Activated naive CD8-positive, alpha-beta T cell treated with anti-CD3 and anti-CD28 coated beads, Interleukin-2, amount 10 ng/mL, durations not matched to agents 7 days and 5 days (primary cell): Measurements from ENCODE around the gene MFAP4. TPM values are rescaled to one million over a fixed set of nuclear protein-coding genes. Genes with fewer than 3 reads are reported as not detected.

ENCODE experiments used
- ATAC-seq: fragments of 150-1000 bp; cut with Tn5 transposase; one replicate; pipeline ENCODE4 v1.10.0; 2021; ENCODE audit warnings: low read depth, moderate library complexity
- POLR2A ChIA-PET: fragments of 350-600 bp; sonication (Branson Sonifier 250); formaldehyde crosslinking; loops from one replicate; lab custom pipeline; 2021; ENCODE audit warnings: antibody characterized with exemption; lab: Charles Lee
- DNase-seq: peaks from one replicate; pipeline ENCODE4 v3.0.0; 2021
- H3K27ac Mint-ChIP-seq: one replicate; pipeline ENCODE4 v1.8.0; 2022; ENCODE audit warnings: mild to moderate bottlenecking, mixed read lengths
- H3K27me3 Mint-ChIP-seq: one replicate; pipeline ENCODE4 v1.8.0; 2022; ENCODE audit warnings: mild to moderate bottlenecking, moderate library complexity, mixed read lengths
- H3K36me3 Mint-ChIP-seq: one replicate; pipeline ENCODE4 v1.8.0; 2021; ENCODE audit warnings: mild to moderate bottlenecking, mixed read lengths
- H3K4me1 Mint-ChIP-seq: one replicate; pipeline ENCODE4 v1.8.0; 2021; ENCODE audit warnings: mixed read lengths
- H3K4me3 Mint-ChIP-seq: one replicate; pipeline ENCODE4 v1.8.0; 2022; ENCODE audit warnings: mild to moderate bottlenecking, moderate library complexity, mixed read lengths
- H3K9me3 Mint-ChIP-seq: one replicate; pipeline ENCODE4 v1.8.0; 2021; ENCODE audit warnings: mixed read lengths
- total RNA-seq, 2 experiments: library from RNA; stranded (reverse); gene quantifications; one replicate each; pipeline ENCODE4 v1.2.3, GENCODE V29; 2021

The MFAP4 gene
- total RNA-seq, 2 experiments from 2014 or later: not detected

DNA sequence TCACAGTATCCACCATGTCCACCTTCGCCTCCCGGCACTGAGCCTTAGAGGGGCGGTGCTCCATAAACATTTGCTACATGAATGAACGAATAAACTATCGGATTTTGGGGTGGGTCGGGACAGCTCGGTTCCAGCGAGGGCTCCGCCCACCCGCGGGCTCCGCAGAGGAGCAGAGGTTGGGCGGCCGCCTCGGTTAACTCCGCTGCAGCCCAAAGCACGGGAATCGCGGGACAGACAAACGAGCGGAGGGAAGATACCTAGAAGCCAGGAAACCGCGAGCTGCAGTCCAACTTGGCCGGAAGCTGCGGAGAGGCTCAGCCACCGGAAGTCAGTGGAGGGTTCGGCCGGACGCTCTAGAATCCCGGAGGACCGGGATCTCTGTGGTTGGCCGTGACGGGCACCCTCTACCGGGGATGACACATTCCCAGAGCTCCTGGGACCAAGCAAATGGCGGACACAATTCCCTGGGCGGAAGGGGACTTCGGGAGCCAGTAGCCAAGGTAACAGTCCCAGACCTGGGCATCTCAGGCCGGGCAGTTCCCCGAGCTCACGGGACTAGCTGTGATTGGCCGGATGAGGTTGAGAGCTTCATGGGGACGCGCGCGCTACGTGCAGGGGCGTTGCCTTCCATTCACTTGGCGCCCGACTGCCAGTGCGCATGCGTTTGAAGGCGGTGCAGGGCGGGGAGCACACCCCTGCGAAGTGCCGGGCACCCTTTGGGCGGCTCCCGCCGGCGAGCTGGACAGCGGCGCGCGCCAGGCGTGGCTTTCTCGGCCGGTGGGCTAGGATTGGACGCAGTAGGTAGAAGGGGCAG lies 9.2 kb downstream of the MFAP4 start:
- DNase-seq: peak; percentile 96

DNA sequence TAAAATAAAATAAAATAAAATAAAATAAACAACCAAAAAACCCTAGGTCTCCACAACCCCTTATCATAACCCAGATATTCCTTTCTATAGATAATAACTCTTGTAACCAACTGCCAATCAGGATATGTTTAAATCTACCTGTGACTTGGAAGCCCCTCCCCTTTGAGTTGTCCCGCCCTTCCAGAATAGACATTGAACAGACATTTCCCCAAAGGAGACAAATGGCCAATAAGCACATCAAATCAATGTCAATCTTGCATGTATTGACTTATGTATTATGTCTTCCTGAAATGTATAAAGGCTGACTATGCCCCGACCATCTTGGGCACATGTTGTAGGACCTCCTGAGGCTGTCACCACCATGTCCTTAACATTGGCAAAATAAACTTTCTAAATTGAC lies 10.2 kb downstream of the MFAP4 start:
- H3K36me3 Mint-ChIP-seq: peaks cover 6% of the 10 kb centered on the region
- DNase-seq (no peak), ATAC-seq (no peak)
- peaks cover 2% of the 10 kb centered on the region for H3K27me3 Mint-ChIP-seq
- POLR2A ChIA-PET: interaction anchor here (0.8 to 2.4 kb wide), 3 partner anchors 9 to 14 kb away, joined by 3 to 13 read pairs (median 11); partner anchors contain the start of gene B9D1
- no peaks in the 10 kb centered on the region for H3K9me3 Mint-ChIP-seq
- peak overlapping the region; percentile 98 for H3K27ac Mint-ChIP-seq
- H3K4me3 Mint-ChIP-seq: peak overlapping the region; percentile 99
- peaks cover 23% of the 10 kb centered on the region for H3K4me1 Mint-ChIP-seq

More for the DNA sequence above, 9.2 kb downstream of the MFAP4 start:
- Mint-ChIP-seq H3K4me3 (peak overlapping the region; percentile 99), H3K4me1 (peaks cover 15% of the 10 kb centered on the region), H3K36me3 (peaks cover 8% of the 10 kb centered on the region), H3K9me3 (no peaks in the 10 kb centered on the region), H3K27me3 (no peaks in the 10 kb centered on the region), H3K27ac (peak overlapping the region; percentile 98)
- POLR2A ChIA-PET: interaction anchor here (0.7 to 2.4 kb wide), 10 partner anchors 8 to 1665 kb away, joined by 3 to 13 read pairs (median 3); partner anchors contain the start of genes ALDH3A2, B9D1 and USP22
- peak; percentile 96 for ATAC-seq

DNA sequence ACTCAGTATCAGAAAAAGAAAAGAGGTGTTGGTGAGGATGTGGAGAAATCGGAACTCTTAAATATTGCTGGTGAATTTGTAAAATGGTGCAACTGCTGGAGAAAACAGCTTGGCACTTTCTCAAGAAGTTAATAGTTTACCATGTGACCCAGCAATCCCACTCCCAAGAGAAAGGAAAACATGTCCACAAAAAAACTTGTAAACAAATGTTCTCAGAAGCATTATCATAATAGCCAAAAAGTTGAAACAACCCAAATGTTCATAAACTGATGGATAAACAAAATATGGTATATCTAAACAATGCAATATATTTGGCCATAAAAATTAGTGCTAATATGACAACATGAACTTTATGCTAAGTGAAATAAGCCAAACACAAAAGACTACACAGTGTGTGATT lies 11.3 kb downstream of the MFAP4 start:
- peaks cover 2% of the 10 kb centered on the region for H3K36me3 Mint-ChIP-seq
- H3K27ac Mint-ChIP-seq: no peak overlapping the region
- no peak for DNase-seq
- POLR2A ChIA-PET: no interaction called here
- H3K4me1 Mint-ChIP-seq: peaks cover 33% of the 10 kb centered on the region
- peak overlapping the region; percentile 42 for H3K4me3 Mint-ChIP-seq
- peaks cover 4% of the 10 kb centered on the region for H3K27me3 Mint-ChIP-seq
- H3K9me3 Mint-ChIP-seq: no peaks in the 10 kb centered on the region
- no peak for ATAC-seq

DNA sequence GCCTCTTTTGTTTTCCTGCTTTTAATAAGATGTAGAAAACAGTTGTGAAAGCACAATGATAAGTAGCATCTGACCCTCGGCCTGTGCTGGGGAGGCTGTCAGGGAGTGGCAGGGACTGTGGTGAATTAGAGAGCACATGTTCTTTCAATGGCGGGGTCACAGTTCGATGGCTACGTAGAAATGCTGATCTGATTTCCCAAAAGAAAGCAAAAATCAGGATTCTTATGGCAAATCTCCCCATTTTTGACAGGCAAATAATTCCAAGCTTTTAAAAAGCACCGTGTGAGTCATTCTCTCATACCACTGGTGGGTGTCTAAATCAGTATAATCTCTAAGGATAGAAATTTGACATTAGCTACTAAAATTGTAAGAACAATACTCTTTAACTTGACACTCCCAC lies 12.9 kb downstream of the MFAP4 start:
- no peaks in the 10 kb centered on the region for H3K36me3 Mint-ChIP-seq
- POLR2A ChIA-PET: no interaction called here
- H3K27me3 Mint-ChIP-seq: peaks cover 7% of the 10 kb centered on the region
- H3K4me3 Mint-ChIP-seq: no peak overlapping the region
- H3K9me3 Mint-ChIP-seq: no peaks in the 10 kb centered on the region
- H3K27ac Mint-ChIP-seq: no peak overlapping the region
- ATAC-seq (no peak), DNase-seq (no peak)
- peaks cover 42% of the 10 kb centered on the region for H3K4me1 Mint-ChIP-seq

DNA sequence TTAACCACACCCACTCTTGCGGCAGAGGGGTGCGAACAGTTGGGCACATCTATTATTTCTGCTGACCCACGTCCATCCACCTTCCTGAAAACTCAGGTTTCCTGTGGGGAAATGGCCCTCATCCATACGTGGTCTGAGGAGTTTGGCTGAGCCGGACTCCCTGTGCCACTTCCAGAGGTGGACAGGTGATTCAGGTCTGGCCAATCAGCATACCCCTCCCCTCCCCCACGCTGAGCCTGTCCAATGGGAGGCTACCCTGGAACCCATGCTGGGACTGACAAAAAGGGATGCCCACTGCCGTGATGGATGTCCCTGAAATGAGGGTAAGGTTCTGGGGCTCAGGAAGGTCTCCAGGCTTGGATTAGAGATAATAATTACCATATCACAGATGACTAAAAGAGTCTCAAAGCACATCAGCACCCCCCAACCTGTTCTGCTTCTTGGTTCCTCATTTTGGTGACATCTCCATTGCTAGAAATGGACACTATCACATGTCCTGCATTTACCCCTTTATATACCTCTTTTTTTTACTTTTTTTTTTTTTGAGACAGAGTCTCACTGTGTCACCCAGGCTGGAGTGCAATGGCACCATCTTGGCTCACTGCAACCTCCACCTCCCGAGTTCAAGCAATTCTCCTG lies 14.0 kb downstream of the MFAP4 start:
- Mint-ChIP-seq H3K4me1 (peaks cover 45% of the 10 kb centered on the region), H3K27me3 (peaks cover 8% of the 10 kb centered on the region), H3K27ac (no peak overlapping the region), H3K9me3 (no peaks in the 10 kb centered on the region), H3K36me3 (no peaks in the 10 kb centered on the region), H3K4me3 (no peak overlapping the region)
- ATAC-seq (no peak), DNase-seq (no peak)
- POLR2A ChIA-PET: no interaction called here

DNA sequence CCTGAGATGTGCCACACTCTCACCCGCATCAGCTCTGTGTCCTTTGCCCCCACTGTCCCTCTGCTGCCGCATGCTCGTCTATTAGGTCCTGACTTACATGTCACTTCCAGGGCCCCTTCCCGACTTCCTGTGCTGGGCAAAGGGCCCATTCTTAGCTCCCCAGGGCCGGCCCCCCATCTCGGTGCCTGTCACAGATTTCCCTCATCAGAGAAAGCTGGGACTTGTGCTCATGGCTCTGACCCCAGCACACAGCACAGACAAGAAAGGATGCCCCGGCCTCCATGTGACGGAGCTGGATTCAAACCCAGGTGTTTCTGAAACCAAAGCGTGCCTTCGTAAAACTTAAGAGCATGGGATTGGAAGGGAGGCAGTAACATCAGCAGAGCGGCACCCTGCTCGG lies 14.6 kb downstream of the MFAP4 start:
- Mint-ChIP-seq H3K4me3 (no peak overlapping the region), H3K36me3 (no peaks in the 10 kb centered on the region)
- POLR2A ChIA-PET: no interaction called here

DNA sequence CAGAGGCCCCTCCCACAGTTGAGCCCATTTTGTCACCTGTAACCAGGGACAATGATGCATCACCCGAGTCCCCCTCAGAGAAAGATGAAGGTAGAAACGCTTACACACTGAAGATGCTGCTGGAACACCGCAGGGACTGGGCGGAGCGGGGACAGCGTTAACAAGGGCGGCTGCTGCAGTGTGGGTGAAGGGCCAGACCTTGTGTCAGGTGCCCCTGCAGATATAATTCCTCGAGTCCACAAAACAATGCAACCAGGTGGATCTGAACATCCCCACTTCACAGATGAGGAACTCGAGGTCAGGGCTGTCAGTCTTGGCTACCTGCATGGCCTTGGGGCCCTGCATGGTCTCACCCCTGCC lies 15.0 kb downstream of the MFAP4 start:
- Mint-ChIP-seq H3K27ac (peak overlapping the region; percentile 26), H3K4me1 (peaks cover 43% of the 10 kb centered on the region), H3K4me3 (peak overlapping the region; percentile 42), H3K36me3 (no peaks in the 10 kb centered on the region), H3K9me3 (no peaks in the 10 kb centered on the region), H3K27me3 (peaks cover 8% of the 10 kb centered on the region)
- DNase-seq: no peak
- POLR2A ChIA-PET: no interaction called here
- ATAC-seq: no peak

More for the DNA sequence above, 14.6 kb downstream of the MFAP4 start:
- Mint-ChIP-seq H3K27ac (peak overlapping the region; percentile 26), H3K27me3 (peaks cover 8% of the 10 kb centered on the region), H3K9me3 (no peaks in the 10 kb centered on the region), H3K4me1 (peaks cover 45% of the 10 kb centered on the region)
- DNase-seq: no peak
- no peak for ATAC-seq

DNA sequence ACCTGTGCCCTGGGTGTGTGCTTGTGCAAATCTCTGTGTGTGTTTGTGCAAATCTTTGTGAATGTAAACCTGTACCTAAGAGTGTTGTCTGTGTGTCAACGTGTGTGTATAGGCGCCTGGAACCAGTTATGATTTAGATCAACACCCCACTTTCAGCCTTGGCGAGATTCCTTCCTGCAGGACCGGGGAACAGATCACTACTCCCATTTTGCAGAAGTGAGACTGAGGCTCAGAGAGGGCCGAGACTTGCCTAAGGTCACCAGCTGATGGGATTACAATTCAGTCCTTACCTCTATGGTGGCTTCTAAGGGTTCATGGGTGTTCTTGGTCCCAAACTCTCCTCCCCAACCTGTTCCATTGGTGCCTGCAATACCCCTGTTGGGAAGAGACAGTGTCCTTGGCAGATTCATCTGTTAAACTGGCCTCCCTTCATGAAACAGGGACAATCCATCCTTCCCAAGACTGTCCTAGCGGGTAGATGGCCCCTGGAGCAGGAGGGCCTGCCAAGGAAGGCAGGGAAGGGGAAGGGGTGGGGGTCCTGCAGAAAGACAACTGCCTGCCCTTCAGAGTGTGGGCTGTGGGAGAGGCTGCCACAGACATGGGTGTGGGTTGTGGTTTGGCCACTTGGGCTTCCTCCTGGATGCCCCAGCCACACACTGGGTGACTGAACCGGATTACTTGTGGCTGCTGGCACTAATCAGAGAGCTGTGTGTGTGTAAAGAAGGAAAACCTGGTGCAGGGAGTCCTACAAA lies 15.6 kb downstream of the MFAP4 start:
- ATAC-seq: no peak
- H3K9me3 Mint-ChIP-seq: no peaks in the 10 kb centered on the region
- H3K27ac Mint-ChIP-seq: peak overlapping the region; percentile 78
- peaks cover 40% of the 10 kb centered on the region for H3K4me1 Mint-ChIP-seq
- peak overlapping the region; percentile 64 for H3K4me3 Mint-ChIP-seq
- no peak for DNase-seq
- peaks cover 8% of the 10 kb centered on the region for H3K27me3 Mint-ChIP-seq
- POLR2A ChIA-PET: interaction anchor here (0.6 kb wide), 1 partner anchor 275 kb away, joined by 6 read pairs; no protein-coding TSS in a partner anchor
- H3K36me3 Mint-ChIP-seq: no peaks in the 10 kb centered on the region

DNA sequence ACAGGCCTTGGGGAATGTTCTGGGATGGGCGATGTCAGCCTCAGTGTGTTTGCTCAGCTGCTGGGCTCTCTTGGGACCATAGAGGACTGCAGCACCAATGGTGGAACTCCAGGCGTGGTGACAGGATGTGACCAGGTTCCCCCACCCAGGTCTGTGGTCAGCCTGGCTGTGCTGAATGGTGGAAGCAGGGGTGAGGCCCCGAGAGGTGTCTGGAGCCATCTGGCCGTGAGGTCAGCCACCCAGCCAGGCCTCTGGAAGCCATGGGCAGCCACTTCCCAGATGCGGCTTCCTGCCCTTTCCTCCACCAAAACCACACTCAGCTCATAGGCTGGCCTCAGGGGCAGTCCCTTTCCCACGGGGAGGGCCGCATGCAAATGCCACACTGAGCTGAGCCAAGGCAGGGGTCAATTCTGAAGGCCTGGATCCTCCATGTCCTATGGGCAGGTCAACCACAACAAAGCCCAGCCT lies 16.5 kb downstream of the MFAP4 start:
- peak overlapping the region; percentile 92 for H3K27ac Mint-ChIP-seq
- H3K4me1 Mint-ChIP-seq: peaks cover 36% of the 10 kb centered on the region
- H3K9me3 Mint-ChIP-seq: no peaks in the 10 kb centered on the region
- DNase-seq (peak; percentile 51), ATAC-seq (peak; percentile 19)
- peak overlapping the region; percentile 64 for H3K4me3 Mint-ChIP-seq
- H3K36me3 Mint-ChIP-seq: no peaks in the 10 kb centered on the region
- peaks cover 13% of the 10 kb centered on the region for H3K27me3 Mint-ChIP-seq
- POLR2A ChIA-PET: interaction anchor here (2.4 kb wide), 1 partner anchor 7 kb away, joined by 9 read pairs; the partner anchor contains the start of gene MAPK7

DNA sequence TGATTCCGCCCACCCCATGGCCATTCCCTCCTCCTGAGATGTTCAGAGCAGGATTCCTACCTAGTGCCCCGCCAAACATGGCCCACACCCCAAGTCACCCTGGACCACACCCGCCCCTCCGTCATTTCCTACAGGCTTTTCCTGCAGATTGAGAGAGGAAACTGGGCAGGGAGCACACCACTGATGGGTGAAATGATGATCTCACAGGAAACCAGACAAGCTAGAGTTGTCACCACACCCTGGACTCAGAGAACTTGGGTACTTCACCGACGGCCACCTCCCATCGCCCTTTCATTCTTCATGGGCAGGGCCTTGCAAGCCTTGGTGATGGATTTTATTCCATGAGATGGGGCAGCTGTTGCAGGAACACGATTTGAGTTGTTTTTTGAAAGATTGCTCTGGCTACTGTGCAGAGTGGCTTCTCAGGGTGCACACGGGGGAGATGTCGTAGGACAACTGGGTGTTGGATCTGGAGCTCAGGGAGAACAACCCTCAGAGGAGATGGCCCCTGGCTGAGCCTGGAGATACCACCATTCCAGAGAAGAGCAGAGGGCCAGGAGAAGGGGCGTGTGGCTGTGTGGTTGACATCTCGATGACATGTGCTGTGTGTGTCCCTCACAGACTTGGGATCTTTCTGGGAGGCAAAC lies 17.0 kb downstream of the MFAP4 start:
- Mint-ChIP-seq H3K27me3 (peaks cover 13% of the 10 kb centered on the region), H3K36me3 (no peaks in the 10 kb centered on the region), H3K4me1 (peaks cover 36% of the 10 kb centered on the region), H3K9me3 (no peaks in the 10 kb centered on the region), H3K4me3 (peak overlapping the region; percentile 59), H3K27ac (peak overlapping the region; percentile 92)
- ATAC-seq (peak; percentile 80), DNase-seq (no peak)
- POLR2A ChIA-PET: interaction anchor here (2.4 kb wide), 1 partner anchor 8 kb away, joined by 9 read pairs; the partner anchor contains the start of gene MAPK7

DNA sequence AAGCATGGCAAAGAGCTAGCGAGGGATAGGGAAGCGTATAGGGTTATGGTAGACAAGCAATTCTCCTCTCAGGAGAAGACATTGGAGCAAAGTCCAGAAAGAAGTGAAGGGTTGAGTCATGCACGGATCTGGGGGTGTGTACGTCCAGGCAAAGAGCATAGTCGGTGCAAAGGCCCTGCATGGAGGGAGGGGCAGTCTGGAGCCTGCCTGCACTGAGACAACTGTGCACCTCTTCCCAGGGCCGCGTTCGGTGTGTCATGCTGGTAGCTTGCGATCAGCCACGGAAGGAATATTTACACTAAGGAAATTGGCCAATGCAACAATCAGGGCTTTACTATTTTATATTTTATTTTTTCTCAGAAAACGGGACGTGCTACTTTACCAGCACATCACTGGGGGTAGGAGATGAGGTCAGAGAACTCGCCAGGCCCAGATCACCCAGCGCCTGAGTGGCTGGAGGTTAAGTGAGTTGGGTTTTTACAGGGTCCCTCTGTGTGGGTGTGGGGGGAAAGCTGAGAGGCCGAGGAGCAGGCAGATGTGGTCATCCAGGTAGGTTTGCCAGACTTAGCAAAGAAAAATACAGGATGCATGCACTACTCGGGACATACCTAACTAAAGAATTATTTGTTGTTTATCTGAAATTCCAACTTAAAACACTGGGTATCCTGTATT lies 17.7 kb downstream of the MFAP4 start:
- DNase-seq: no peak
- Mint-ChIP-seq H3K36me3 (no peaks in the 10 kb centered on the region), H3K27ac (no peak overlapping the region), H3K4me1 (peaks cover 36% of the 10 kb centered on the region), H3K4me3 (peak overlapping the region; percentile 59), H3K9me3 (no peaks in the 10 kb centered on the region), H3K27me3 (peaks cover 15% of the 10 kb centered on the region)
- ATAC-seq: no peak
- POLR2A ChIA-PET: interaction anchor here (2.4 kb wide), 1 partner anchor 9 kb away, joined by 9 read pairs; the partner anchor contains the start of gene MAPK7

DNA sequence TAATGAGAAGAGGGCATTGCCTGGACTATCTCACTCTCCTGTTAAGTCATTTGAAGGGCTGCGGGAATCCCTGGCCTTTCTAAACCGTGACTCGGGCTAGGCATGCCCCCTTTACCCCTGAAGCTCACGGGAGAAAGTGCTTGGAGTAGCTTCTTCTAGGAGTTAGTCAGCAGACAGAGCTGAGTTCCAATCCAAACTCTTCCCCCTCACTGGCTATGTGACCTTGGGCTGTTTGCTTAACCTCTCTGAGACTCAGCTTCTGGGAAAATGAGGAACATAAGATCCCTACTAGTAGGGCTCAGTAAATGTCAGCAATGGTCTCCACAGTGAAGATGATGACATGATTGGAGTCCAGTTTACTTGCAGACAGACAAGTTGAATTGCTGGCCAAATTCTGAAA lies 18.8 kb downstream of the MFAP4 start:
- H3K27me3 Mint-ChIP-seq: peaks cover 18% of the 10 kb centered on the region
- H3K9me3 Mint-ChIP-seq: no peaks in the 10 kb centered on the region
- no peaks in the 10 kb centered on the region for H3K36me3 Mint-ChIP-seq
- POLR2A ChIA-PET: interaction anchor here (2.4 kb wide), 1 partner anchor 10 kb away, joined by 9 read pairs; the partner anchor contains the start of gene MAPK7
- peaks cover 36% of the 10 kb centered on the region for H3K4me1 Mint-ChIP-seq
- DNase-seq: no peak
- no peak for ATAC-seq
- H3K4me3 Mint-ChIP-seq: no peak overlapping the region
- peak overlapping the region; percentile 35 for H3K27ac Mint-ChIP-seq
